GM12874 (cell line): ENCODE measurements around the gene B3GLCT.

ENCODE experiments used
- TF ChIP-seq, protein P1 (sequence below): IDR thresholded peaks from 2 replicates; pipeline ENCODE4 v1.5.1; 2011; ENCODE audit warnings: low read depth, mild to moderate bottlenecking, control low read depth, low read length, moderate library complexity; ENCODE audit not compliant: insufficient read depth

Gene B3GLCT

DNA sequence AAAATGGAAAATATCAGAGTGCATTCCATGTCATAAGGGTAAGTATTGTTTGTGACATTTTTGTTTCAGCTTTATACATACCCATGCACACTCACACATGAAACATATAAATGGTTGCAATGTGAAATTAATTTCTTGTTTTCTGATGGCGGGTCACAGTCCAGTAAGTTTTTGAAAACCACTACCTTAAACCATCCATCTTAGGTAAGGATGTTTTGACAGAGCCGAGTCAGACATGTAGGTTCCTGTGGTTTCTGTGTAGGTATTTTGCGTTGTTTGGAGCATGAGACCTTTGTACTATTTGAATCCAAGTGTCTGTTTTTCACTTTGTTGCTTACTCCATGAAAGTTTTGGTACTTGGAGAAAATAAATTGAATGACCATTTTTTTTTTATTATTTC lies 121.7 kb downstream of the B3GLCT start:
- TF ChIP-seq, protein P1, sequence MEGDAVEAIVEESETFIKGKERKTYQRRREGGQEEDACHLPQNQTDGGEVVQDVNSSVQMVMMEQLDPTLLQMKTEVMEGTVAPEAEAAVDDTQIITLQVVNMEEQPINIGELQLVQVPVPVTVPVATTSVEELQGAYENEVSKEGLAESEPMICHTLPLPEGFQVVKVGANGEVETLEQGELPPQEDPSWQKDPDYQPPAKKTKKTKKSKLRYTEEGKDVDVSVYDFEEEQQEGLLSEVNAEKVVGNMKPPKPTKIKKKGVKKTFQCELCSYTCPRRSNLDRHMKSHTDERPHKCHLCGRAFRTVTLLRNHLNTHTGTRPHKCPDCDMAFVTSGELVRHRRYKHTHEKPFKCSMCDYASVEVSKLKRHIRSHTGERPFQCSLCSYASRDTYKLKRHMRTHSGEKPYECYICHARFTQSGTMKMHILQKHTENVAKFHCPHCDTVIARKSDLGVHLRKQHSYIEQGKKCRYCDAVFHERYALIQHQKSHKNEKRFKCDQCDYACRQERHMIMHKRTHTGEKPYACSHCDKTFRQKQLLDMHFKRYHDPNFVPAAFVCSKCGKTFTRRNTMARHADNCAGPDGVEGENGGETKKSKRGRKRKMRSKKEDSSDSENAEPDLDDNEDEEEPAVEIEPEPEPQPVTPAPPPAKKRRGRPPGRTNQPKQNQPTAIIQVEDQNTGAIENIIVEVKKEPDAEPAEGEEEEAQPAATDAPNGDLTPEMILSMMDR, result no peak

DNA sequence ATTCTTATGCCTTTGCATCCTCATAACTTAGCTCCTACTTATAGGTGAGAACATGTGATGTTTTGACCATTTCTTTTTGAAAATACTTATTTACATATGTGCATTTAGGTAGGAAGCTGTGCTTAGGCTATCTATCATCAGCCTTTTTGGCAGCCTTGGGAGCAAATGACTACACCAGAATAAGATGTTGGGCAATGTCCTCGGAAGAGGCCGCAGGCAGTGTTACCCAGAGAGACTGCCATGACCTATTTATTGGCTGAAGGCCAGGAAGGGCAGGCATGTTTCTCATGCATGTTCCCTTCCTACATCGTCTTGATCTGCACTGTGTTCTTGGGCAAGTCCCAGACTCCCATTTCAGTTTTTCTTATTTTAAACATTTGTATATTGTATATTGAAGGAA lies 122.3 kb downstream of the B3GLCT start:
- TF ChIP-seq, protein P1, result no peak

DNA sequence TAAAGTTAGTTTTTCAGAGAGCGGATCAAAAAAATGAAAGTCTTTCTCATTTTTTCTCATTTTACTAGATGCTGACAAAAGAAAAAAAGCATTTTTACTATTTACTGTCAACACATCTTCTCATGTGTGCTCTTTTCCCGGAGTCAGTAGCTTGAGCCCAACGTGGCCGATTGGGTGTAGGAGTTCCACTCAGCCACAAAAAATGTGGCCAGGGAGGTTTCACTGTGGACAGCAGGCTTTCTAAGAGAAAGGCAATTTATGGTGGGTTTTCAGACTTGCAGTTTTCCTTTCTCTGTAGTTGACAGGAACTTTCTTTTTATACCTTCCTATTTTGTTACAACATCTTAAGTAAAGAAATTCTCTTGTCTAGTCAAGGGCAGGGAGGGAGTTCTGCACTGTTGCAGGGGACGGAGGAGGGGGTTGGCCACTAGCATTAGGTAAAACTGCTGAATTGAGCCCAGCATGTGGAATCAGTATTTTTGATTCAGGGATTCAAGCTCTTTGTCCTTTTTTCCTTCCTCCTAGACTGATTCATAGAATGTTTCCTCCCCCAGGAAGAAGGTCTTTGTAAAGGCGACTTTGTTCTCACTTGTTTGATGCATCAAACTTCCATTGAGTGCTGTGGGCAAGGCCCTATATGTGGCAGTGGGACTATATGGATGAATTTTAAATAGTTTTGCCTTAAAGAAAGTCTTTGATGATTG lies 123.1 kb downstream of the B3GLCT start:
- TF ChIP-seq, protein P1, result no peak

DNA sequence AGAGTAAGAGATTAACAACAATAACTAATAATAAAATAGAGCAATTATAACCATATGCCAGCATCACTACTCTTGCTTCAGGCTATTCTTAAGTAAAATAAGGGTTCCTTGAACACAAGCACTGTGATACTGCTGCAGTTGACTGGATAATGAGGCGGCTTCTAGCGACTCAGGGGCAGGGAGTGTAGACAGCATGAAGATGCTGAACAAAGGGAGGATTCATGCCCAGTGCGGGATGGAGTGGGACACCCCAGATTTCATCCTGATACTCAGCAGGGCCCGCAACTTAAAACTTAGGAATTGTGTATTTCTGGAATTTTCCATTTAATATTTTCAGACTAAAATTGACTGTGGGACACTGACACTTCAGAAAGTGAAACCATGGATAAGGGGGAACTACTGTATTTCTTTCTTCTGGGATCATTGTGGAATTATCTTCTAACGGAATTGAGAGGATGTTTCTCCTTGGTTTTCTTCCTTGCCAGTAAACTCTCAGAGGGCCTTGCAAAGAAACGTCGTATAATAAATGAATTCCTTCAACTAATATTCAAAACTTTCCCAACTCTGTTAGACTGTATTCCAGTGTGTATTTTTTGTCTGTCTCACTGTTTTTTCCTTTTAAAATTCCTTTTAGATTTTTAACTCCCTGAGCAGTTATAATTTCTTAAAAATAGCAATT lies 127.5 kb downstream of the B3GLCT start:
- TF ChIP-seq, protein P1, result no peak

DNA sequence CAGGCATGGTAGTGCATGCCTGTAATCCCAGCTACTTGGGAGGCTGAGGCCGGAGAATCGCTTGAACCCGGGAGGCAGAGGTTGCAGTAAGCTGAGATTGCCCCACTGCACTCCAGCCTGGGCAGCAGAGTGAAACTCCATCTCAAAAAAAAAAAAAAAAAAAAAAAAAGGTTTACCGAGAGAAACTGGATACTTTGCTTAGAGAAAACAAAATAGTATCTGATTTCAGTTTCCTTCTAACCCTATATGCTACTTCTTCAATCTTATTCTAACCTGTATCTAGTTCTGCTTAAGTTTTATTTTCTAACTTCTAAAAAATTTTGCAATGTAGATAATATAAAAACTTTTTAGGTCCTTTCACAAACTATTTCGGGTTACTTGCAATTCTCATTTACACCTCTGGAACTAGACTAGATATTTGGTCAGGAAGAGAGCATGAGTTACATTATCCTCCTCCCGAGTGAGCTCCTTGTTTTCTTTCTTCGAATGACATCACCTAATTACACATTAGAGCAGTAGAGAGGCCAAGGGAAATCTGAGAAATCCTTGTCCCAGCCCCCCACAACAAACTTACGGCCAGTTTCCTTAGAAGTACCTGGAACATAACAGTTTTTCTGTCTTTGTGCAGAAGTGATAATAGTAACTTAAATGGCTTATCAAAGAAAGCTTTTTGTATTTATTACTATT lies 128.9 kb downstream of the B3GLCT start:
- TF ChIP-seq, protein P1, result no peak

DNA sequence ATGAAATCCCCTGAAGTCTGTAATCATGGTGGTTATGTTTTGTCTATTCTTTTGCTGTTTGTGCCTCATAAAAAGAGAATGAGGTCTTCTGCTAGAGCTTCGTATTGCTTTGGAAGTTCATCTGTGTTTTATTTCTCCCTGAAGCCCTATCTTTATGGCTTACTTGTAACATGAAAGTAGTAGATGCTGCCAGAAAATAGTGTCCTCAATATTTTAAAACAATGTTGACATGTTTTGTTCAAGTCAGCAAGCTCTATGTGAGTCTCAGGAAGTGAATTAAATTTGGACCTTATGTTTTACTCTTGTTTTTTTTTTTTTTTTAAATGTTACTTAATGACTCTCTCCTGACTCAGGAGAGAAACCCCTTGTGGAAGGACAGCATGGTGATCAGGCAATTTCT lies 130.5 kb downstream of the B3GLCT start:
- TF ChIP-seq, protein P1, result no peak

DNA sequence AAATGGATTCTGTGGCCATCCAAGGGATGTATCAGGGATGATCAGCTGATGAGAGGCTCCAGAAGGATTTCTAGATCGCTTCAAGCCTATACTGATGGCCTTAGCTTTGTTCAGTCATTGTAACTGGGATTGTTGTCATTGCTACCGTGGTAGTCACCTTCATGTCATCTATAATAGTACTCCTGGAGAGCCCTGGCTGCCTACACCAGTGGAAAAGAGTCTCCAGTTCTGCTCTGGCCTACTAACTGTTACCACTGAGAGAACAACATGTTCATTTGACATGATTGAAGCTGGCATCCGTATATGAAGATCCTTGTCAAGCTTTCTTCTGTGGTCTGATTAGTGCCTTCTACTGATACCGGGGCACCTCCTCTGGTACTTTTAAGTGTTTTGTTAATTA lies 131.3 kb downstream of the B3GLCT start:
- TF ChIP-seq, protein P1, result no peak
